Measurements from ENCODE around the gene GPR157. TPM values are rescaled to one million over a fixed set of nuclear protein-coding genes. Genes with fewer than 3 reads are reported as not detected.
"Not testable (repeated sequence)": the region's sequence is repeated elsewhere in the genome, so short reads cannot be mapped to it uniquely, and the experiment has no call there.

The GPR157 gene
- total RNA-seq, 4 donors from 2014 or later: 2.8 to 4.4 (median 4.0) TPM

GRCh38 chr1:9127395-9128165 is 1.3 kb downstream of the GPR157 start:
- TF ChIP-seq POLR2AphosphoS5 (IDR thresholded peaks at IDR 0.05) (no peak), CTCF (IDR thresholded peaks at IDR 0.05) (no peak), POLR2A (IDR thresholded peaks at IDR 0.05) (no peak), EP300 (IDR thresholded peaks at IDR 0.05) (no peak)
- 34 to 71% methylated on average over 6 to 8 of the region's 19 CpGs for WGBS, 2 donors (ENCODE audit: low coverage in 1 of 2)
- H3K4me1 ChIP-seq: peaks cover 0 to 31% (median 0%) of the 10 kb centered on the region in 3 donors
- H3K4me3 ChIP-seq: peak overlapping the region; percentile 35 to 78
- no peaks in the 10 kb centered on the region for H3K9me3 ChIP-seq
- ATAC-seq: no peak
- H3K36me3 ChIP-seq: no peaks in the 10 kb centered on the region
- H3K27me3 ChIP-seq: no peaks in the 10 kb centered on the region
- peak overlapping the region in 3 of 4 donors; percentile 93 to 95 (median 93) for H3K27ac ChIP-seq

- no peaks in the 10 kb centered on the region for H3K9me3 ChIP-seq
- peaks cover 0 to under 1% of the 10 kb centered on the region in 2 donors for H3K36me3 ChIP-seq
- TF ChIP-seq POLR2AphosphoS5 (IDR thresholded peaks at IDR 0.05): no peak
- no peak overlapping the region for H3K4me3 ChIP-seq
- 79 to 92% methylated on average over 2 of the region's 2 CpGs for WGBS, 2 donors (ENCODE audit: low coverage in 1 of 2)
- no peak for ATAC-seq
- peaks cover 0 to 31% (median 0%) of the 10 kb centered on the region in 3 donors for H3K4me1 ChIP-seq
- no peak overlapping the region for H3K27ac ChIP-seq
- no peaks in the 10 kb centered on the region for H3K27me3 ChIP-seq
Measured at GRCh38 chr1:9126511-9126910, 2.4 kb downstream of the GPR157 start.

- not testable (repeated sequence) for H3K9me3 ChIP-seq, H3K36me3 ChIP-seq, ATAC-seq, H3K4me3 ChIP-seq, H3K27ac ChIP-seq, H3K27me3 ChIP-seq
- 89 to 91% methylated on average over 2 to 3 of the region's 9 CpGs for WGBS, 2 donors (ENCODE audit: low coverage in 1 of 2)
- peaks cover 0 to 31% (median 0%) of the 10 kb centered on the region in 3 donors for H3K4me1 ChIP-seq
Measured at GRCh38 chr1:9125847-9126246, 3.1 kb downstream of the GPR157 start.

GRCh38 chr1:9125325-9125724 is 3.6 kb downstream of the GPR157 start:
- Histone ChIP-seq H3K36me3 (peaks cover 0 to 11% of the 10 kb centered on the region in 2 donors), H3K4me3 (no peak overlapping the region), H3K9me3 (no peaks in the 10 kb centered on the region), H3K27me3 (no peaks in the 10 kb centered on the region), H3K4me1 (peaks cover 0 to 31% (median 0%) of the 10 kb centered on the region in 3 donors), H3K27ac (no peak overlapping the region)
- no peak for TF ChIP-seq EP300 (IDR thresholded peaks at IDR 0.05)
- TF ChIP-seq CTCF (IDR thresholded peaks at IDR 0.05): no peak
- TF ChIP-seq POLR2A (IDR thresholded peaks at IDR 0.05): no peak
- no peak for TF ChIP-seq POLR2AphosphoS5 (IDR thresholded peaks at IDR 0.05)
- no peak for ATAC-seq
- WGBS, 2 donors (ENCODE audit: low coverage in 1 of 2): 68 to 84% methylated on average over 3 of the region's 4 CpGs

- WGBS, 2 donors (ENCODE audit: low coverage in 1 of 2): 70 to 94% methylated on average over 3 of the region's 8 CpGs
- not testable (repeated sequence) for H3K4me3 ChIP-seq, ATAC-seq, H3K27me3 ChIP-seq, H3K9me3 ChIP-seq, H3K27ac ChIP-seq
- H3K36me3 ChIP-seq: peaks cover 0 to 15% of the 10 kb centered on the region in 2 donors
- H3K4me1 ChIP-seq: peaks cover 0 to 23% (median 0%) of the 10 kb centered on the region in 3 donors
Measured at GRCh38 chr1:9124389-9124788, 4.5 kb downstream of the GPR157 start.

- 83 to 100% methylated on average over 2 of the region's 2 CpGs for WGBS, 2 donors (ENCODE audit: low coverage in 1 of 2)
- H3K27me3 ChIP-seq, H3K27ac ChIP-seq, H3K4me3 ChIP-seq, ATAC-seq, H3K9me3 ChIP-seq: not testable (repeated sequence)
- Histone ChIP-seq H3K36me3 (peaks cover 0 to 16% of the 10 kb centered on the region in 2 donors), H3K4me1 (peaks cover 0 to 23% (median 0%) of the 10 kb centered on the region in 3 donors)
Measured at GRCh38 chr1:9123665-9124064, 5.2 kb downstream of the GPR157 start.
